Stimulated activated CD8-positive, alpha-beta memory T cell treated with anti-CD3 and anti-CD28 coated beads, Interleukin-15, amount 100 ng/mL, for 1 hour (primary cell): ENCODE measurements around the gene CUBN.

ENCODE experiments used
- DNase-seq: peaks from one replicate; pipeline ENCODE4 v3.0.0-alpha.2; 2020; ENCODE audit warnings: low read depth

CUBN gene

DNA sequence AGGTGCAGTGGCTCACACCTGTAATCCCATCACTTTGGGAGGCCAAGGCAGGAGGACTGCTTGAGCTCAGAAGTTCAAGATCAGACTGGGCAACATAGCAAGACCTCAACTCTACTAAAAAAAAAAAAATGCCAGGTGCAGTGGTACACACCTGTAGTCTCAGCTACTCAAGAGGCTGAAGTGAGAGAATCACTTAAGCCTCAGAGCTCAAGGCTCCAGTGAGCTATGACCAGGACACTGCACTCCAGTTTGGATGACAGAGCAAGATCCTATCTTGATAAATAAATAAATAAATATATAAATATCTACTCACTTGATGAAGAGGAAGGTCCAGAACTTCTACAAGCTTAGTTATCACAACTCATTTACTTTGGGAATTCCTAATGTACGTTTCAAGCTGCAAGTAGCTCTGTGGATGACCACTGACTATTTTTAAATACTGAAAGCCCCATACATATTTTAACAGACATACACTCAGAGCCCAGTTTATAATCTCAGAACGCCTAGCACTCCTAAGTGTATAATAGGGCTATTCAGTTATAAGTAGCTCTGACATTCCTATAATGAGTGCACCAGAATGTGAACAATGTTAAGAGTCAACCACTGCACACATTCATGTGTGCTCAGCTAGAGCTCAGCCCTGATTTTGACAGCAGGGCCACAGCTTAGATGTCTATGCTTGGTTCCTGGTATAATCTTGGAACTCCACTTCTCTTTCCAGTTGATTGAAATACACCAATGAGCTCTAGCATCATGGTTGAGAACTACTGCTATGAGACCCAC lies 119.1 kb downstream of the CUBN start:
- DNase-seq = no peak

- DNase-seq = no peak
Measured at GRCh38 chr10:17009212-17009700, 120.4 kb downstream of the CUBN start.

DNA sequence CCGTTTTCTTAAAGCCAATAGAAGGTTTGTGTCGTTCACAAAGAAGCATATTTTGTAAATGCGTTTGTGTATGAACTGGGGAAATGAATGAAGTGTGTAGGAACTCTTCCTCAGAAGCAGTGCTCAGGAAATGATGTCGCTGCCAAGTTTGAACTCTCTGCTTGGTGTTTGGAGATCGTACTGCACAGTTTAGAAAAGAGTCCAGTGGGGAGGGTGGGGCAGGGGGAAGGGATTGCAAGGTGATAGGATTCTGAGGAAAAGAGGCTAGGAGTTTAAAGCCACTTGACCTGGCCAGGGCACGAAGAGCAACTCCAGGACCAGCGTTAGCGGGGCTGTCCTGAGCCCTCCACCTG lies 122.2 kb downstream of the CUBN start:
- no peak for DNase-seq

GRCh38 chr10:17006631-17007417 lies 122.8 kb downstream of the CUBN start:
- DNase-seq = no peak

- DNase-seq = no peak
Measured at GRCh38 chr10:17005621-17006566, 123.7 kb downstream of the CUBN start.

DNA sequence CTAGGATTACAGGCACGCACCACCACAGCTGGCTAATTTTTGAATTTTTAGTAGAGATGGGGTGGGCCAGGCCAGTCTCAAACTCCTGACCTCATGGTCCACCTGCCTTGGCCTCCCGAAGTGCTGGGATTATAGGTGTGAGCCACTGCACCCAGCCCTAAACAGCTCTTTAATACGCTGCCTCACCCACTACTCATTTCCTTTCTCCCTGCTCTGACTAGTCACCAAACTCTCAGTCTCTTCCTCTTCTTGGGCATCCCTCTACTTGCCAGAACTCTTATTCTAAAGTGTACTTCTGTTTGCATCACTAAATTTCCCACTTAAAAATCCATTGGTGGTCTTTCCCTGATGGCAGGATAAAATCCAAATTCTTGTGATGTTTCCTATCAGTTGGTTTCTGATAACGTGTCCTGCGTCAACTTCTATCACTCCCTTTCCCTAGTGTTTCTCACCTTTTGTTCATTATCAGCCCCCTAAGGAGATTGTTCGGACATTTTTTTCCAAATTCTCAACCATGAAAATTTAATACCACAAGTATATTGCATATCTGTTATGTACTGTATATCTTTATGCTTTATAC lies 124.7 kb downstream of the CUBN start:
- DNase-seq = no peak

DNA sequence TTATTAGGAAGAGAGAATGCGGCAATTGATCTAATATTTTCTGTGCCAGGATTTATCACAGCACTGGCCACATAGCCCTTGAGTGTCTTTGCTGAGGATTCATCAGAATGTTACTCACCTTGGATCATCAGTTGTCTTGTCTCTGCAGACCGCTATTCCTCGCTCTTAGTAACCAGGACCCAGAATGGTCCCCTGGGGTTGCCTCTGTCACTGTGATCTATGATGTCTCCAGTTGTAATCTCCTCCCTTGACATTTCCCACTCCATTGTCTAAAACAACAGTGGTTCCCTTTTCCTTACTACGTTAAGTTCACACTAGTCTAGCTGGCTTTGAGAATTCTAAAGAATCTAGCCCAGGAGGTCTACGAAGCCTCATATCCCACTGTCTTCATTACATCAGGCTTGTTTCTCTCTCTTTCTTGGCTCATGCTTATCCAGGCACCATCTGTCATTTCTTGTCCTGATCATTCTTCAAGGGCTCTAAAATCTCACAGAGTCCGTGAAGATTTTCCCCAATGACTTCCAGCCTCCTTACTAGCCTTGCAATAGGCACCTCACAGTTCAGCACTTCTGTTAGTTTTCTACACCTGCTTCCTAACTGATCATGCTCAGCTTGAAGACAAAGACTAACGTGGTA lies 125.8 kb downstream of the CUBN start:
- no peak for DNase-seq

- peak; percentile 39 for DNase-seq
Measured at GRCh38 chr10:17003151-17003550, 126.5 kb downstream of the CUBN start.

GRCh38 chr10:17001961-17002749 lies 127.5 kb downstream of the CUBN start:
- DNase-seq = no peak

GRCh38 chr10:17001297-17001744 lies 128.3 kb downstream of the CUBN start:
- DNase-seq = no peak

GRCh38 chr10:16999665-17000451 lies 129.8 kb downstream of the CUBN start:
- DNase-seq = no peak

DNA sequence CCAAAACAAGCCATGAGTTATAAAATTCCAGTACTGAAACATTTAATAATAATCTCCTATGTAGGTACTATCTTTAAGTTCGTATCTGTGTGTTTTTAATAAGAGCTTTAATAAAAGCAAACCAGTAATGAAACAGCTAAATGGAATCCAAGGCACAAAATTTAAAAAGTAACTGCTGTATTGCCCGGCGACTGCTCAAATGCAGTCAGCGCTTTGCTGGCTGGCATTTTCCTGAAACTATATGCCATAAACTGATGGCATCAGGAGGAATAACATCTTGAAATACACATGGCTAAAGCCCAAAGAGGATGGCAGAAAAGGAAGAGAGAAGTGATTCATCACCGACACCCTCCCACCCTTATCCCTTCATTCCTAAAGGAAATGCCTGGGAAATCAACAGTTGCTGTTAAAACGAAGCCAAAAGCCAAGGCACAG lies 133.1 kb downstream of the CUBN start:
- DNase-seq = no peak

DNA sequence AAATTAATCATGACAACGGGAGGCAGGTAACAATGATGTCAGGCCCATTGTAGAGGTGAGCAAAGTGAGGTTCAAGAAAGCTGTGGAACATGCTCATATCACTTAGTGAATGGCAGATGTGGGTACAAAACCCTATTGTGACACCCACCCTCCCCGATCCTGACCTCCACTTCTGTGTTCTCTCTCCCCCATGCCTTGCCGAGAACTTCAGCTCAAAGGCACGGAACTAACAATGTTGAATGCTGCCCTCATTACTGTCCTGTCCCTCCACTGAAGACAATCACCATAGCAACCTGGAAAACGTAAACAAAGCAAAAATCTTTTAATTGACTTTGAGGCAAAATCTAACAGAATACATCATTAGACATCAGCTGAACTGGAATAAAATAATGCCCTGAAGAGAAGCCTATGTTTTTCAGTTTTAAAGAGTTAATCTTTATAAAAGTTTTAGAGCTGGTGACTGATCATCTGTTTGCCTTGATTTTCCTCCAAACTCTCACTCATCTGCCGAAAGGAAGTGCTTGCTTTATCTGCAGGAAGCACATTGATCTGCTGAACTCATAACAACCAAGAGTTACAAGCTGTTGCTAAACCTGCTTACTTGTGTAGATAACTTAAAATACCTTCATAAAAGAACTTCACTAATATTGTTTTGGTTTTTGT lies 133.6 kb downstream of the CUBN start:
- DNase-seq = no peak

- DNase-seq = no peak
Measured at GRCh38 chr10:16993186-16993585, 136.4 kb downstream of the CUBN start.

GRCh38 chr10:16992611-16993119 lies 136.9 kb downstream of the CUBN start:
- no peak for DNase-seq

- no peak for DNase-seq
Measured at GRCh38 chr10:16991011-16991410, 138.6 kb downstream of the CUBN start.

DNA sequence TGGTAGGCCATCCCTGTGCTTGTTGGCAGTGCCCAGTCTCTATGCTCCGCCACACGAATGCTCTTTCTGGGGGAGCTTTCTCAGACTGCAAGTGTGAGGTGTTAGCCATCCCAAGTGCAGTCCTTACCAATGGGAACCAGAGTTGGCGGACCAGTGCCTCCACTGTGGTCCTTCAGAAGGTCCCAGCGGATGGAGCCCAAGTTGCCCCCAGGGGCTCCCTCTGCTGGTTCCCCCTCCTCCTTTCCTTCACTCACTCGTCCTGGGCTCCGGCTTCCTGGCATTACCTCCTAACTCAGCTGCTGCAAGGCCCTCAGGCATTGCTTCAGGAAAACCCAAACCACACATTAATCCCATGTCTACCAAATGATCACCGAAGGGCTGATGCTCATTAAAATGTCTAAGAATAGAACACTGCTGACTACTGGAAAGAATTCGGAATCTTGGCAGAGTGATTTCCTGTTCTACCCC lies 139.8 kb downstream of the CUBN start:
- DNase-seq = no peak

DNA sequence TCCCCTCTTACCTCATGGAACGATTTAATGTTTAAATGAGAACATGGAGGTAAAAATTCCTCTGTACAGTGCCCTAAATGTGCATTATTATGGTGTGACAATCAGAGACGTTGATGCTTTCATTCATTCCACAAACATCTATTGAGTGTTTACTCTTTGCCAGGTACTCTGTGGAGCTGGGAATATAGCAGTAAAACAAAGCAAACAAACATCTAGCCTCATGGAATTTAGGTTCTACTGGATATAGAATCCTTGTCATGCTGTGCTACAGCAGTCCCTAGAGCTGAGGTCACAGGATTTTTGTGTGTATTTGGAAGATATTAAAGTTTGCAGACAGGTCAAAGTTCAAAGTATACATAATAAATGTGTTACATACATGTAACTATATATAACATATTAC lies 140.7 kb downstream of the CUBN start:
- DNase-seq = no peak
